ENCODE measurements around the gene CHST8.

CHST8 gene

GRCh38 chr19:33777753-33778088 is 156.0 kb downstream of the CHST8 start:
- H3K4me3 ChIP-seq (ENCODE audit: low read depth, low read length): no peak overlapping the region
- TF ChIP-seq, protein P1, sequence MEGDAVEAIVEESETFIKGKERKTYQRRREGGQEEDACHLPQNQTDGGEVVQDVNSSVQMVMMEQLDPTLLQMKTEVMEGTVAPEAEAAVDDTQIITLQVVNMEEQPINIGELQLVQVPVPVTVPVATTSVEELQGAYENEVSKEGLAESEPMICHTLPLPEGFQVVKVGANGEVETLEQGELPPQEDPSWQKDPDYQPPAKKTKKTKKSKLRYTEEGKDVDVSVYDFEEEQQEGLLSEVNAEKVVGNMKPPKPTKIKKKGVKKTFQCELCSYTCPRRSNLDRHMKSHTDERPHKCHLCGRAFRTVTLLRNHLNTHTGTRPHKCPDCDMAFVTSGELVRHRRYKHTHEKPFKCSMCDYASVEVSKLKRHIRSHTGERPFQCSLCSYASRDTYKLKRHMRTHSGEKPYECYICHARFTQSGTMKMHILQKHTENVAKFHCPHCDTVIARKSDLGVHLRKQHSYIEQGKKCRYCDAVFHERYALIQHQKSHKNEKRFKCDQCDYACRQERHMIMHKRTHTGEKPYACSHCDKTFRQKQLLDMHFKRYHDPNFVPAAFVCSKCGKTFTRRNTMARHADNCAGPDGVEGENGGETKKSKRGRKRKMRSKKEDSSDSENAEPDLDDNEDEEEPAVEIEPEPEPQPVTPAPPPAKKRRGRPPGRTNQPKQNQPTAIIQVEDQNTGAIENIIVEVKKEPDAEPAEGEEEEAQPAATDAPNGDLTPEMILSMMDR (IDR thresholded peaks at IDR 0.05; ENCODE audit: low read depth, low read length, missing control alignments): no peak
- DNase-seq (ENCODE audit: low read depth): no peak

DNA sequence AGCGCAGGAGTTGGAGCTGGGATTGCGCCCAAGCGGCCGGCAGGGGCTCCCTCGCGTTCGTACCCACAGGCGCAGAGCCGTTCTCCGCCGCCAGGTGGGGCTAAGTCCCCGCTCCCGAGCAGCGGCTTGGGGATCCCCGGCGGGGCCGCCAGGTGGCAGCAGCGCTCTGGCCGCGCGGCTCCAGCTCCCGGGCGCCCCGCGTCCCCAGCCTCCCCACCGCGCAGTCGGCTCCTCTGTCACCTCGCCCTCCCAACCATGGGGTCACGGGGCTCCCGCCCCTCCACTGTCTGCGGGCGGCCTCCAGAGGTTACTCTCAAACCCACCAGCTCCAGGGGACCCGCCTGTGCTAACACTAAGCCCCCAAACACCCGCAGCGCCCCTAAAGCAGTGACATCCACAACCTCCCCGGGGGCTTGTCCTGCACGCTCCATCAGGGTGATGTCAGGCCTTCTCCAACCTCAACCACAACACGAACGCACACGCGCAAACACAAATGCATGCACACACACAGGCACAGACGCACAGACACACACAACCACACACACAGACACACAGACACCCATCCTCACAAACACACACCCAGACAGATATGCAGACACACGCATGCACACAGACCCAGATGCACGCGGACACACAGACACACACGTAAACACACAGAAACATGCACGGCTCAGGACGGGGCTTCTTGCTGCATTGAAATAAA is 156.5 kb downstream of the CHST8 start:
- peak; percentile 12 for DNase-seq (ENCODE audit: low read depth)
- TF ChIP-seq, protein P1 (IDR thresholded peaks at IDR 0.05; ENCODE audit: low read depth, low read length, missing control alignments): peak; percentile 100
- no peak overlapping the region for H3K4me3 ChIP-seq (ENCODE audit: low read depth, low read length)

- TF ChIP-seq, protein P1 (IDR thresholded peaks at IDR 0.05; ENCODE audit: low read depth, low read length, missing control alignments): no peak
- DNase-seq (ENCODE audit: low read depth): no peak
- H3K4me3 ChIP-seq (ENCODE audit: low read depth, low read length): no peak overlapping the region
Measured at GRCh38 chr19:33779849-33780248, 158.1 kb downstream of the CHST8 start.

- DNase-seq (ENCODE audit: low read depth): no peak
- no peak overlapping the region for H3K4me3 ChIP-seq (ENCODE audit: low read depth, low read length)
- TF ChIP-seq, protein P1 (IDR thresholded peaks at IDR 0.05; ENCODE audit: low read depth, low read length, missing control alignments): no peak
Measured at GRCh38 chr19:33780251-33780650, 158.5 kb downstream of the CHST8 start.

- DNase-seq (ENCODE audit: low read depth): no peak
- no peak overlapping the region for H3K4me3 ChIP-seq (ENCODE audit: low read depth, low read length)
- TF ChIP-seq, protein P1 (IDR thresholded peaks at IDR 0.05; ENCODE audit: low read depth, low read length, missing control alignments): no peak
Measured at GRCh38 chr19:33780746-33781145, 159.0 kb downstream of the CHST8 start.

- TF ChIP-seq, protein P1 (IDR thresholded peaks at IDR 0.05; ENCODE audit: low read depth, low read length, missing control alignments): no peak
- DNase-seq (ENCODE audit: low read depth): no peak
- no peak overlapping the region for H3K4me3 ChIP-seq (ENCODE audit: low read depth, low read length)
Measured at GRCh38 chr19:33781415-33781935, 159.7 kb downstream of the CHST8 start.

DNA sequence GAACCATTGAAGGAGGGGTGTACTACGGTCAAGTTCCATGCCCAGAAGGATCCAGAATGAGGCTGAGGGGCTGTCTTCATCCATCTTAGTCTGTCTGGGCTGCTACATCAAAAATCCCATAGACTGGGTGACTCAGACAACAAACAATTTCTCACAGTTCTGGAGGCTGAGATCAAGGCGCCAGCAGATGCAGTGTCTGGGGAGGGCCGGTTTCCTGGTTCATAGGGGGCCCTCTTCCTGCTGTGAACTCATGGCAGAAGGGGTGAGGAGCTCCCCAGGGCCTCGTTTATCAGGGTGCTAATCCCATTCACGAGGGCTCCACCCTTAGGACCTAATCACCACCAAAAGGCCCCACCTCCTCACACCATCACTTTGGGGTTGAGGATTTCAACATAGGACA is 160.2 kb downstream of the CHST8 start:
- H3K4me3 ChIP-seq (ENCODE audit: low read depth, low read length): no peak overlapping the region

More for the DNA sequence above, 160.2 kb downstream of the CHST8 start:
- DNase-seq (ENCODE audit: low read depth): no peak
- TF ChIP-seq, protein P1 (IDR thresholded peaks at IDR 0.05; ENCODE audit: low read depth, low read length, missing control alignments): no peak
